Osteocyte (in vitro differentiated cells): ENCODE data around the gene TP53BP2. TPM values are rescaled to one million over a fixed set of nuclear protein-coding genes. Genes with fewer than 3 reads are reported as not detected.

Experiments
- DNase-seq: peaks from one replicate; pipeline ENCODE4 v3.0.0; 2021; ENCODE audit warnings: mixed read lengths; ENCODE audit not compliant: unreplicated experiment; ENCODE audit errors: extremely low spot score
- H3K27ac Mint-ChIP-seq: one replicate; pipeline ENCODE4 v1.8.0; 2021; ENCODE audit warnings: mild to moderate bottlenecking, mixed read lengths; ENCODE audit not compliant: unreplicated experiment
- H3K27me3 Mint-ChIP-seq: one replicate; pipeline ENCODE4 v1.8.0; 2021; ENCODE audit warnings: mixed read lengths; ENCODE audit not compliant: unreplicated experiment
- H3K36me3 Mint-ChIP-seq: one replicate; pipeline ENCODE4 v1.8.0; 2021; ENCODE audit warnings: mixed read lengths; ENCODE audit not compliant: unreplicated experiment
- H3K4me1 Mint-ChIP-seq: one replicate; pipeline ENCODE4 v1.8.0; 2021; ENCODE audit warnings: mixed read lengths; ENCODE audit not compliant: unreplicated experiment
- H3K4me3 Mint-ChIP-seq: one replicate; pipeline ENCODE4 v1.8.0; 2021; ENCODE audit warnings: mild to moderate bottlenecking, moderate library complexity, mixed read lengths; ENCODE audit not compliant: unreplicated experiment
- H3K9me3 Mint-ChIP-seq: one replicate; pipeline ENCODE4 v1.8.0; 2021; ENCODE audit warnings: mixed read lengths; ENCODE audit not compliant: unreplicated experiment
- total RNA-seq: library from RNA; stranded (reverse); gene quantifications from 2 replicates; pipeline ENCODE4 v1.2.1, GENCODE V29; 2021
- TF ChIP-seq, protein P1 (sequence below): fragments of 200-600 bp; sonication (generic); IDR thresholded peaks from 2 replicates; pipeline ENCODE4 v1.5.0; 2021; ENCODE audit warnings: antibody characterized with exemption, mild to moderate bottlenecking, moderate library complexity

Gene TP53BP2
- total RNA-seq, 1 donor from 2014 or later: 58.7 TPM

DNA sequence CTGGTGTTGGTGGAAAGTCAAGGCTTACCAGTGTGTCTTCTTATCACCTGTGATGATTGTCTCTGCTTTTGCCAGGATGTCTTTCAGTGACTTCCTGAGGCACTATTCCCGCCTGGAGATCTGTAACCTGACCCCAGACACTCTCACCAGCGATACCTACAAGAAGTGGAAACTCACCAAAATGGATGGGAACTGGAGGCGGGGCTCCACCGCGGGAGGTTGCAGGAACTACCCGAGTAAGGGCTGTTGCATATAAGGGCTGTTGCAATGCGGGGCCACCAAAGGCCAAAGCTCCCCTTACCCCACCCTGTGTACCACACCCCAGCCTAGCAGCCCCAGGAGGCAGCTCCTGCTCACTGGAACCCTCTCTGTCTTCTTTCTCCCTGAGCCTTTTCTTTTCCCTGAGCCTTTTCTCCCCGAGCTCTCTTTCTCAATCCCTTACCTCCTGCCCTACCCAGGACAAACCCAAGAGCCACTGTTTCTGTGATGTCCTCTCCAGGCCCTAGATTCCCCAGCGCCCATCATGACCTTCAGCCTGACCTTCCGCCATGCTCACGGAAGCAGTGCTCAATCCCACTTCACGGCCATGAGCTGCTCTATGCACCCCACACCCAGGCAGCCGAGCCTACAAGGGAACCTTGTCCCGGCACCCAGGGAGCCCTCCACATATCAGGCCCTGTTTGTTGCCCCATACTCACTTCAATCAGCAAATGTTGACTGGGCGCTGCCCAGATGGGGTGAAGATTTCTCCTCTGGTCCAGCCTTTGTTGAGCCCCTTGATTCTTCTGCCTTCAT, 92.8 kb downstream of the TP53BP2 start:
- Mint-ChIP-seq H3K4me3 (no peak overlapping the region), H3K27me3 (no peaks in the 10 kb centered on the region), H3K36me3 (peaks cover 45% of the 10 kb centered on the region), H3K9me3 (no peaks in the 10 kb centered on the region), H3K27ac (no peak overlapping the region), H3K4me1 (peaks cover 15% of the 10 kb centered on the region)
- TF ChIP-seq, protein P1, sequence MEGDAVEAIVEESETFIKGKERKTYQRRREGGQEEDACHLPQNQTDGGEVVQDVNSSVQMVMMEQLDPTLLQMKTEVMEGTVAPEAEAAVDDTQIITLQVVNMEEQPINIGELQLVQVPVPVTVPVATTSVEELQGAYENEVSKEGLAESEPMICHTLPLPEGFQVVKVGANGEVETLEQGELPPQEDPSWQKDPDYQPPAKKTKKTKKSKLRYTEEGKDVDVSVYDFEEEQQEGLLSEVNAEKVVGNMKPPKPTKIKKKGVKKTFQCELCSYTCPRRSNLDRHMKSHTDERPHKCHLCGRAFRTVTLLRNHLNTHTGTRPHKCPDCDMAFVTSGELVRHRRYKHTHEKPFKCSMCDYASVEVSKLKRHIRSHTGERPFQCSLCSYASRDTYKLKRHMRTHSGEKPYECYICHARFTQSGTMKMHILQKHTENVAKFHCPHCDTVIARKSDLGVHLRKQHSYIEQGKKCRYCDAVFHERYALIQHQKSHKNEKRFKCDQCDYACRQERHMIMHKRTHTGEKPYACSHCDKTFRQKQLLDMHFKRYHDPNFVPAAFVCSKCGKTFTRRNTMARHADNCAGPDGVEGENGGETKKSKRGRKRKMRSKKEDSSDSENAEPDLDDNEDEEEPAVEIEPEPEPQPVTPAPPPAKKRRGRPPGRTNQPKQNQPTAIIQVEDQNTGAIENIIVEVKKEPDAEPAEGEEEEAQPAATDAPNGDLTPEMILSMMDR: no peak
- no peak for DNase-seq

DNA sequence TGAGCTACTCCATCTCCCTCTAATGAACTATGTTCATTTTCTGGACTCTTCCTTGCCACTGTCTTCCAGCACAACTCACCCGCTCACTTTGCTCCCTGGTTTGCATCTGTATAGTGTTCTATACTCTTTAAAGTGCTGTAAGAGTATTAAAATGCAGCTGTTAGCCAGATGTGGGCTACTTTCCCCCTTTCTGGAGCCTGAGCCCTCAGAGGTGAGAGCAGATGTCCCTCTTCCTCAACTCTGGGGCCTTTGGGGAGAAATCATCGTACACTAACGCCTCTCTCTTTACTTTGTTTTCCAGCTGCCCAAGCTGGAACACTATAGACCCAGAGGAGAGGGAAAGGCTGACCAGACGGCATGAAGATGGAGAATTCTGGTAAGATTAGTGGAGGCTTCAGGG, 94.1 kb downstream of the TP53BP2 start:
- Mint-ChIP-seq H3K27me3 (no peaks in the 10 kb centered on the region), H3K9me3 (no peaks in the 10 kb centered on the region), H3K4me3 (no peak overlapping the region), H3K27ac (no peak overlapping the region), H3K36me3 (peaks cover 51% of the 10 kb centered on the region), H3K4me1 (peaks cover 25% of the 10 kb centered on the region)
- TF ChIP-seq, protein P1: no peak
- no peak for DNase-seq

DNA sequence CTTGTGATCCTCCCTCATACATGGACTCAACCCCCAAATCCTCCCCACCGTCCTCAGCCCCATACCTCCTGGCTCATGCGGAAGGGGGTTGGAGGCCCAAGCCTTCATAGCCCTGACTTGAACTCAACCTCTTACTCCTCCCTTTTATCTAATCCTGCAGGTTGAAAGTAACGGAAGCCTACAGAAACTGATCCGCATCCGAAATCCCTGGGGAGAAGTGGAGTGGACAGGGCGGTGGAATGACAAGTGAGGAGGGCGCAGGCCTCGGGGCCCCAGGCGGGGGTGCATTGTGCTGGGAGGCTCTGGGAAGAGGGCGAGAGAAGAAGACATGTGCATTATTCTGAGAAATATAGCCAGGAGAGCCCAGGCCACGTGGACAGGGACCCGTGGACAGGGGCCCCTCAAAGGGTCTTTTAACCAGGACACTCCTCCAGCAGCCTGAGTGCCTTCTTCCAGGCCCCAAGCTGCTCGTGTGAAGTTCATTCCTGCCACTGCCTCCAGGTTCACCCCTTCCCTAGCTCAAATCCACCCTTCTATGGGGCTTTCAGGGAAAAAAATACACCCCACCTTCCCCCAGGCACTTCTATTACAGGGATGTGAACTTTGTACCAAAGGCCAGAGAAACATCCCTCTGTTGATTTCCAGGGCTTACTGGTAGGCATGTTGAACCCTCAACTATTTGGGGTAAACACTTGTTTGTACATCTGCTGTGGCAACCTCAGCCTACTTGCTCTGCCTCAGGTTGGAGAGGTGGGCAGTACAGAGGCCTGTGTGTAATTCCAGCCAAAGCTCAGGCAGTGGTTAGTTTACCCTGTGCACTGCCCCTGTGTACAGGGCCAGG, 94.8 kb downstream of the TP53BP2 start:
- H3K4me3 Mint-ChIP-seq: no peak overlapping the region
- H3K27me3 Mint-ChIP-seq: no peaks in the 10 kb centered on the region
- no peak for DNase-seq
- TF ChIP-seq, protein P1: no peak
- no peaks in the 10 kb centered on the region for H3K9me3 Mint-ChIP-seq
- peaks cover 49% of the 10 kb centered on the region for H3K36me3 Mint-ChIP-seq
- H3K4me1 Mint-ChIP-seq: peaks cover 25% of the 10 kb centered on the region
- no peak overlapping the region for H3K27ac Mint-ChIP-seq

DNA sequence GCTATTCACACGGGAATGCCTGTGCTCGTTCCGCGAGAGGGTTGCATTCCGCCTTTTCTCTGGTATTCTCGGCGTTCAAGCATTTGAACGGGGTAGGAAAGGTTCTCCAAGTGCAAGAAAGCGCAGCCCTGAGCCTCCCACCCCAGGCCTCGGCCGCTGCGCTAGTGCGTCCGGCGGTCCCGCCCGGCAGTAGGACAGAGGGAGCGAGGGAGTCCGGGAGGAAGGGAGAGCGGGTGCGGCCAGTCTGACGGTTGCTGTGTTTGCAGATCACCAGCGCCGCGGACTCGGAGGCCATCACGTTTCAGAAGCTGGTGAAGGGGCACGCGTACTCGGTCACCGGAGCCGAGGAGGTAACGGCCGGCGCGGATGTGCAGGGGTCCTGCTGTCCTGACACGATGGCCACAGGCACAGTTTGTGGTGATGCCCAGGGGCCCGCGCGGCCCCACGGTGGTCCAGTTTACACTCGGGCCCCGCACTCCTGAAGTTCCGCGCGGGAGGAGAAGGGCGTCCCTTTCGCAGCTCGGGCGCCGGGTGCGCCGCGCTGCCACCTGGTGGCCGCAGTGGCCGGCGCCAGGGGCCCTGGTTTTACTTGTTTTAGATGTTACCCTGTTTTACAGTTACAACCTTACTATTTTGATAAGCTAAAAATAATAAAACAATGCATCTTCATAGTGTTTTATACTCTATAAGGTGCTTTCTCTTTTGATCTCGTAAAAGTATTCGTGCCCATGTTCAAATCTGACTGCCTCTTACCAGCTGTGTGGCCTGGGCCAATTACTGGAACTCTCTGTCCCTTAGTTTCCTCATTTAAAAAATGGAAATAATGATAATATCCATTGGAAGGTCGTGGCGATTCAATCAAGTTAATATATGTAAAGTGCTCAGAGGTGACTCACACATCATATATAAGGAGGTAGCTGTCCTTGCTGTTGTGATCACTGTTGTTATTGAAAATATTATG, 96.7 kb downstream of the TP53BP2 start:
- TF ChIP-seq, protein P1: peak; percentile 99
- Mint-ChIP-seq H3K36me3 (peaks cover 52% of the 10 kb centered on the region), H3K4me3 (peak overlapping the region; percentile 47), H3K27me3 (no peaks in the 10 kb centered on the region), H3K4me1 (peaks cover 28% of the 10 kb centered on the region), H3K27ac (peak overlapping the region; percentile 82), H3K9me3 (no peaks in the 10 kb centered on the region)
- no peak for DNase-seq
